Omental fat pad (tissue), 4 donors: ENCODE measurements around the gene MTMR1. TPM values are rescaled to one million over a fixed set of nuclear protein-coding genes. Genes with fewer than 3 reads are reported as not detected.

Source experiments
- ATAC-seq: fragments of 150-250 bp; one replicate; pipeline ENCODE4 v1.9.1; 2016; ENCODE audit warnings: mild to moderate bottlenecking, moderate library complexity; ENCODE audit not compliant: low FRiP score
- DNase-seq: peaks from one replicate; pipeline ENCODE4 v3.0.0-alpha.2; 2019; ENCODE audit warnings: low spot score
- CTCF ChIP-seq, 3 donors: fragments of 450-650 bp; IDR thresholded peaks; one replicate each; pipeline ENCODE4 v1.5.1; 2016 to 2017; ENCODE audit warnings: antibody characterized with exemption in 3 of 3, mild to moderate bottlenecking in 3 of 3, moderate library complexity in 2 of 3
- total RNA-seq, 4 donors: library from RNA; depleted of rRNA; stranded (reverse); fragments of >200 nt; gene quantifications; one replicate each; pipeline ENCODE4 v1.1.0, GENCODE V29; 2016

The MTMR1 gene
- total RNA-seq, 4 donors from 2014 or later, result 12.3 to 18.1 (median 14.4) TPM

DNA sequence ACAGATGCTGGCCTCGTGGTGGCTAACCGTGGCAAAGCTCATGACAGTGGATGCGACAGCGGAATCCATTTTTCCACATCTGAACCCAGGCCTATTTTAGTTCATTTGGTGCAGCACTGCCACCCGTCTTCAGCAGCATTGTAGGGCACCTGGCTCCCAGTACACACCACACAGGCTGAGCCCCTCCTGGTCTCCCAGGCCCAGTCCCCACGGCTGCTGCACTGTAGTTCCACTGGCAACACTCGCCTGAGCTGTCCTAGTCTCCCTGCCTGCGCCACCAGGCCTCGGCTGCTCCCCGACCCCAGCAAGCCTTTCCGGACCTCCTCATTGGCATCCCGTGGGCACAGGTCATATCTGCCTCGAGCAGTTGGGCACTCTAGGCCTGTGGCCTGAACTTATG, 76.2 kb downstream of the MTMR1 start:
- no peak for TF ChIP-seq CTCF (IDR thresholded peaks at IDR 0.05)
- ATAC-seq, result no peak
- no peak for DNase-seq

- no peak for ATAC-seq
- no peak for TF ChIP-seq CTCF (IDR thresholded peaks at IDR 0.05)
- DNase-seq, result no peak
These were observed 77.4 kb downstream of the MTMR1 start for GRCh38 chrX:150770623-150771022.

GRCh38 chrX:150771116-150771515, 77.9 kb downstream of the MTMR1 start:
- TF ChIP-seq CTCF (IDR thresholded peaks at IDR 0.05), result no peak
- DNase-seq (no peak), ATAC-seq (no peak)

DNA sequence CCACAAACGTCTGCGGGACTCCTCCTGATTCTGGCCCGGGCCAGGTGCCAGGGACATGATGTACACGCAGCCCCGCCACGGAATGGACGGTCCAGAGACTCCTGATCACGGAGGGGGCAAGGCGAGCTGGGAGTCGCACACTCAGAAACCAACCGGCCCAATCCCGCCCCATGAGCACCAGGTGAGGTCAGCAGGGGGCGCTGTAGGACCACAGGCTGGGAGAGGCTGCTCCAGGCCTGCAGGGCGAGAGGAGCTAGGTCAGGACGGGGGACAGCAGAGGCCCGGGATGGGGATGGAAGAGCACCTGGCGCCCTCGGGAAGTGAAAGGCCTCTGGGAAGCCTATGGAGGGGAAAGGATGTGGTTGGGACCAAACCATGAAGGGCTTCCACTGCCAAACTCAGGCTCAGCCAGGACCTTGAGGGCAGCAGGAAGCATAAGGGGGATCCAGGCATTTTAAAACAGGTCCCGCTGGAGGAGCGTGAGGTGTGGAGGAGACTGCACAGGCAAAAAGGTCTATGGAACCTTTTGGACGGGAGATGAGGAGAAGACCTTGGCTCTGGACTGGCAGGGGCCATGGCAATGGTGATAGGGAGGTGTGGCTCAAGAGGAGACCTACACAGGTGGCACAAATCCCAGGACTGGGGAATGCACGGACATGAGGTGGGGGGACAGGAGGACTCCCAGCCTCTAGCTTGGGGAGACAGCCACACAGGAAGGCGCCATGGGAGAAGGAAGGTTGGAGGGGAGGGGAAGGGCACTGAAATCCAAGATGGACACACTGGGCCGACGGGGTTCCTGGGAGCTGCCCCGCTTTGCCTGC, 79.2 kb downstream of the MTMR1 start:
- DNase-seq (peak; percentile 89), ATAC-seq (peak; percentile 59)
- TF ChIP-seq CTCF (IDR thresholded peaks at IDR 0.05), result peak in 1 of 3 donors; percentile 64

DNA sequence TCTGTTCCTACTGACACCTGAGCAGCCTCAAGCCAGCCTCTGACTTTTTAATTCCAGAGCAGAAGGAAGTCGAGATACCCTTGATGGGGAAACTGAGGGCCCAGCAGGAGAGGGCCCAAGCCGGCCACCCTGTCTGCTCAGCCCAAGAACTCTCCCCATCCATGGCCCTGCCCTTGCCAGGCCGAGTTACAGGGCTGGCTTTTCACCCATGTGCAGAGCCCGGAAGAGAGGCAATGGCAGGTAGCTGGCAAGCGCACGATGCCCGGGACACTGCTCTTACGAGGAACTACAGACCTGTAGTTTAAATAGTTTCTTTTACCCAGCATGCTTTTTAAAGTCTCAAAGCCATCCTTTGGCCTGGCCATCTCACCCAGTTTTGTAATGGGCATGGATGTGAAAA, 79.9 kb downstream of the MTMR1 start:
- TF ChIP-seq CTCF (IDR thresholded peaks at IDR 0.05), result no peak
- no peak for DNase-seq
- no peak for ATAC-seq

- DNase-seq (no peak), ATAC-seq (no peak)
- no peak for TF ChIP-seq CTCF (IDR thresholded peaks at IDR 0.05)
These were observed 80.4 kb downstream of the MTMR1 start for GRCh38 chrX:150773634-150774033.
